ENCODE data around the gene WWOX.

DNA sequence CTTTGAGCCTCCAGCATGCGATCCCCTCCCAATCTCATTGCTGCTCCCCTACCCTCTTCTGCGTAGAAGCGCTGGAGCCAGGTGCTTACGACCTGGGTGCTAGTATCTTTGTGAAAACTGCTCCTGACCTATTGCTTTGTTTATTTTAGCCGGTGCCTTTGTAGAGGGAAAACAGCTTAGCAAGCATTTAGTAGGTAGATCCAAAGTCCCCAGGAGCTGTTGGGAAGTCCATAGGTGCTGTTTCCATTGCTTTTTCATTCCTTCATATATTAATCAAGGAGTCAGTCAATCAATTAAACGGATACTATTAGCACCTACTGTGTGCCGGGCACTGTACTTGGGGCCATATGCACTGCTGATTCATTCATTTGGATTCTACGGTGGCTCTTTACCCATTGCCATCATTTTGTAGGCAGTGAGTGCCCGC, 497.6 kb downstream of the WWOX start:
- TF ChIP-seq, protein P1, sequence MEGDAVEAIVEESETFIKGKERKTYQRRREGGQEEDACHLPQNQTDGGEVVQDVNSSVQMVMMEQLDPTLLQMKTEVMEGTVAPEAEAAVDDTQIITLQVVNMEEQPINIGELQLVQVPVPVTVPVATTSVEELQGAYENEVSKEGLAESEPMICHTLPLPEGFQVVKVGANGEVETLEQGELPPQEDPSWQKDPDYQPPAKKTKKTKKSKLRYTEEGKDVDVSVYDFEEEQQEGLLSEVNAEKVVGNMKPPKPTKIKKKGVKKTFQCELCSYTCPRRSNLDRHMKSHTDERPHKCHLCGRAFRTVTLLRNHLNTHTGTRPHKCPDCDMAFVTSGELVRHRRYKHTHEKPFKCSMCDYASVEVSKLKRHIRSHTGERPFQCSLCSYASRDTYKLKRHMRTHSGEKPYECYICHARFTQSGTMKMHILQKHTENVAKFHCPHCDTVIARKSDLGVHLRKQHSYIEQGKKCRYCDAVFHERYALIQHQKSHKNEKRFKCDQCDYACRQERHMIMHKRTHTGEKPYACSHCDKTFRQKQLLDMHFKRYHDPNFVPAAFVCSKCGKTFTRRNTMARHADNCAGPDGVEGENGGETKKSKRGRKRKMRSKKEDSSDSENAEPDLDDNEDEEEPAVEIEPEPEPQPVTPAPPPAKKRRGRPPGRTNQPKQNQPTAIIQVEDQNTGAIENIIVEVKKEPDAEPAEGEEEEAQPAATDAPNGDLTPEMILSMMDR (conservative IDR thresholded peaks at IDR 0.05; ENCODE audit: low read depth, low read length) = no peak
- no peak for TF ChIP-seq EZH2 (IDR thresholded peaks at IDR 0.05; ENCODE audit: low read length, unreplicated experiment)
